ENCODE results near the gene CSNK1D.

CSNK1D gene

DNA sequence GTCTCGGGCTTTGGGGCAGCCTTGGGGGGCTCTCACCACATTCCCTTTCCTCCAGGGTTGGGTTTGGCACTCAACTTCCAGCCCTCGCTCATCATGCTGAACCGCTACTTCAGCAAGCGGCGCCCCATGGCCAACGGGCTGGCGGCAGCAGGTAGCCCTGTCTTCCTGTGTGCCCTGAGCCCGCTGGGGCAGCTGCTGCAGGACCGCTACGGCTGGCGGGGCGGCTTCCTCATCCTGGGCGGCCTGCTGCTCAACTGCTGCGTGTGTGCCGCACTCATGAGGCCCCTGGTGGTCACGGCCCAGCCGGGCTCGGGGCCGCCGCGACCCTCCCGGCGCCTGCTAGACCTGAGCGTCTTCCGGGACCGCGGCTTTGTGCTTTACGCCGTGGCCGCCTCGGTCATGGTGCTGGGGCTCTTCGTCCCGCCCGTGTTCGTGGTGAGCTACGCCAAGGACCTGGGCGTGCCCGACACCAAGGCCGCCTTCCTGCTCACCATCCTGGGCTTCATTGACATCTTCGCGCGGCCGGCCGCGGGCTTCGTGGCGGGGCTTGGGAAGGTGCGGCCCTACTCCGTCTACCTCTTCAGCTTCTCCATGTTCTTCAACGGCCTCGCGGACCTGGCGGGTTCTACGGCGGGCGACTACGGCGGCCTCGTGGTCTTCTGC is 36.3 kb downstream of the CSNK1D start:
- DNase-seq = no peak

DNA sequence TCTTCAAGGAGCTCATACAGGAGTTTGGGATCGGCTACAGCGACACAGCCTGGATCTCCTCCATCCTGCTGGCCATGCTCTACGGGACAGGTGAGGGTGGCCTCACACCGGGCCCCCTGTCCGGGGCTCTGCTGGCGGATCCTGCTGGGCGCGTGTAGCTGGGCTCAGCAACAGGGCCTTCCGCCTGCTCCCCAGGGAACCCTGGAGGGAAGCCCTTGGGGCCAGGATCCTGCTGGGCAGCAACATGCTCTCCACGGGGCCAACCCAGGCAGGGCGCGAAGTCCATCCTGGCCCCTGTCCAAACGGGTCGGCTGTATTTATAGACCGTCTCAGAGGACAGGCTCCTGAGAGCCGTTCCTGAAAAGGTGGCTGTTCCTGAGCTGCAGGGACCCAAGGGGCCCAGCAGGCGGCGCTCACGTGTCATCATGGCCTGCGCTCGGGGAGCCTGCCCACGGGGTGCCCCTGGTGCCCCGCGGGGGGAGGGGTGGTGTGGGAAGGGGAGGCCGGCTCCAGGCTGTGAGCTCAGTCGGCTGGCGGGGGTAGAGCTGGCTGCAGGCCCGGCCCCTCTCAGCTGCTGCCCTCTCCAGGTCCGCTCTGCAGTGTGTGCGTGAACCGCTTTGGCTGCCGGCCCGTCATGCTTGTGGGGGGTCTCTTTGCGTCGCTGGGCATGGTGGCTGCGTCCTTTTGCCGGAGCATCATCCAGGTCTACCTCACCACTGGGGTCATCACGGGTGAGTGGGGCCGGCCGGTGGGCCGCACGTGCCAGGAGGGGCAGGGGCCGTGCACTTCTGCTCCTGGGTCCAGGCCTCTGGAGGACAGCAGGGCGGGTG is 37.1 kb downstream of the CSNK1D start:
- DNase-seq = no peak

DNA sequence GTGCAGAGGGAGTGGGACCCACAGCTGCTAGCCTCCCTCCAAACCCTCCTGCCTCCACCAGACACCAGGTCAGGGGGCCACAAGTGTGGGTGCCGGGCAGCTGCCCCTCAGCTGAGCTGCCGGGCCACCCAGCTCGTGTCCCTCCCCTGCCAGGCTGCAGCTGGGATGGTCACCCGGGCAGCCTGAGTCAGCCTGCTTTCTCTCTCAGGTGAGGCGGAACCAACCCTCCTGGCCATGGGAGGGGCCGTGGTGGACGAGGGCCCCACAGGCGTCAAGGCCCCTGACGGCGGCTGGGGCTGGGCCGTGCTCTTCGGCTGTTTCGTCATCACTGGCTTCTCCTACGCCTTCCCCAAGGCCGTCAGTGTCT is 37.7 kb downstream of the CSNK1D start:
- no peak for DNase-seq

DNA sequence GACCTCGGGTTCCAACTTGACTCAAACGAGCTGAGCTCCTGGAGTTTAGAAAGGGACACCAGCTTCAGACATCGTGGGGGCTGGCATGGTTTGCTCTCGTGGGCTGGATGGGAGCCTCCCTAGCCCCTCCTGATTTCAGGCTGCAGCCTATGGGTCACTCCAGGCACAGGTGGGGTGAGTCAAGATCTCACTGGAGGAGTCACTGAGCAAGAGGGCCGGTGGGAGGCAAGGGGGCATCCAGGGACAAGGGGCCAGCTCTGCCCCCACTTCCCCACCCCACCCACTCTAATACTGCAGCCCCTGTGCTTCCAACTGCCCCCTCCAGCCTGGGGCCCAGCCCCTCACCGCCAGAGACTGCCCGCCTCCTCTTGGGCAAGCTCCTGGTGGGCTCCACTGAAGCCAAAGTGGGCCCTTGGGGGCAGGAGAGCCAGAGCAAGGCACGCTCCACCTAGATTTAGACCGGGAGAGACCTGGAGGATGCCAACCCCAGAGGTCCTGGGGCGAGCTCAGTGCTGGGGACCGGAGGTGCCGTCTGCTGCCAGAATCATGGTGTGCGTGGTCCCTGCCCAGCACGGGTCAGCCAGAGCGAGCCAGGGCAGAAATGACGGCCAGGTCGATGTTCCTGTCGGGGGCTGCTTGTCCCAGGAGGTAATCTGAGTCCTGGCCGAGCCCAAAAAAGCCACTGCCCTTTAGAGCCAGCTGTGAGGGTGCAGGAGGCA is 38.3 kb downstream of the CSNK1D start:
- DNase-seq = no peak

DNA sequence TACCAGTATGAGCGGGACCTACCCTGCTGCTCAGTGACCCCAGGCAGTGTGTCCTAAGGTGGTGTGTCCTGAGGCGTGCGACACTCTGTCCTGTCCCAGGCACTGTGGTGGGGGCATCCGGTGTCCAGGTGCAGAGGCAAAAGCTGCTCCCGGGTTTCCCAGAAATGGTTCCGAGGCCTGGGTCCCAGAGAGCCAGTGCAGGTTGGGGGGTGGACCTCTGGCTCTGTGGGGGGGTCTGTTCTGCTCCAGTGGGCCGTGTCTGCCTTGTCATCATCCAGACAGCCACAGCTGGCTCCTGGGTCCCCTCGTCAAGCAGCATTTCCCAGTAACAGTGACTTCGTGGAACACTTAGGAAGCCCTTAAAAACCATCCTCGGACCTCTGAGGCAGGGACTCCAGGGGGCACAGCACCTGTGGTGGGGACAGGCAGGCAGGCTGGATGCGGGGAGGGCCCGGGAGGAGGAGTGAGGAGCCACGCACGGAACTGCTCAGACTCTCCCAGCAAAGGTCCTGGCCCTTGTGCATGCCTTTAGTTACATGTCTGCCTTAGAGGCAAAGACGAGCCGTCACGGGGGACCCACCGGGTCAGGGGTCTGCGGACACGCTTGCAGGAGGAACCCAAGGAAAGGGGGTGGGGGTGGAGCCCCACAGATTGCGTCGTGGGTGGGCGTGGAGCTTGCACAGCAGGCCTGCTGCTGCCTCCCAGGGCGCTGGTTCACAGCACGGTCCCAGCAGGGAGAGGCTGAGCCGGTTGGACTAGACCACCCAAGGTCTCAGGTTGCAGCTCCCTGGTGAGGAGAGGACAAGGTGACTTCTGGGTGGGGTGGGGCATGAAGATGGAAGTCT is 39.1 kb downstream of the CSNK1D start:
- DNase-seq = no peak

DNA sequence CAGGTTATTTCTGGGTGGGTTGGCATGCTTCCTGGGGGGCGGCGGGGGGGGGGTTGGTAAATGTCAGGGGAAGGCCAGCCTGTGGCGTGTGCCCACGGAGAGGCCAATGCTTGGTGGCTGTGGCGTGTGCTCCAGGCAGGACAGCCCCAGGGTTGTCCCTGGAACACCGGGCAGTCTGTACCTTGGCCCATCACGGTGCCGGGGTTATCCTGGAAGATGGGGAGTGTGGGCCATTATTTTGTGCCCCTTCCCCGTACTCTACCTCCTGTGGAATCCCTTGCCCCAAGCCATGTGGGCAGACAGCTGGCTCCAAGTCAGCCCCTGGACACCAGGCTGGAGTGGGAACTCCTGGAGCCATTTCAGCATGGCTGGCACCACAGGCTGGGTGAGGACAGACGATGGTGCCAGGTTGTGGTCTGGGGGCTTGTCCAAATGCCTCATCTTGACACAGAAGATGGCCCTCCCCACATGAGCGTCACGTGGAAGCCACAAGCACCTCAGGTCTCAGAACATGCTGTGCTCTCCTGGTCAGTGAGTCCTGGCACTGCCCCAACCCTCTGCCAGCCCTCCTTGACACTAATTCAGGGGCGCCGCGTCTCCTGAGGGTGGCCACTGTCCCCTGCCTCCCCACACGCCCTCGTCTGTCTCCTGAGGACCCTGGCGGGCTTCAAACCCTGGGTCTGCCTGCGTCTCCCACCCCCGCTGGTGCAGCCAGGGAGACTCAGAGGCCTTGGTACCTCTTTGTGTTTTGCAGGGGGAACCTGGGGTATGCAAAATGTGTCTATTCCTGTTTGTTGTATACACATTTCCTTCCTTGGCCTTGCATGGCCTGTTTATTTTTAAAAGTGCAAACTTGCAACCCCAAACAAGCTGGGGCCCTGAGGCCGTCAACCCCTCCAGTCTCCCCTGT is 40.4 kb downstream of the CSNK1D start:
- no peak for DNase-seq

DNA sequence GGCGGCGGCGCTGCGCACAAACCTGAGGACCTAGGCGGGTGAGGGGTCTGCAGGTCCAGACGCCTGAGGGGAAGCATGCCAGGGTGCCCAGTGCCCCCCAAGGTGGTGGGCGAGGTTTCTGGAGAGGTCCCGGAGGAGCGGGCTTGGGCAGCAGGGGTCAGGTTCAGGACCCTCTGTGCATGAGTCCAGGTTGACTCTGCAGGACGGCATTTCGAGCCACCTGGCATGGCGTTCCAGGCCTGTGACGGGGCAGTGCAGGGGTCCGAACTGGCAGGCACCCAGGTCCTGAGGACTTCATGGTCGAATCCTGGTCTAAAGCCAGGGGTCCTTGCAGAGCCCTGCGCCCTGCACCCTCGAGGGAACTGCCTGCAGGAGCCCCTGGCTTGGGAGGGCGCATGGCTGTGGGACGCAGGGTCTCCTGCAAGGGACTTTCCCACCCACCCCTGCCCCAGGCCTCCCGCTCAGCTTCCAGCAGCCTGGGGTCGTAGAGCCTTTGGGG is 41.1 kb downstream of the CSNK1D start:
- no peak for DNase-seq

DNA sequence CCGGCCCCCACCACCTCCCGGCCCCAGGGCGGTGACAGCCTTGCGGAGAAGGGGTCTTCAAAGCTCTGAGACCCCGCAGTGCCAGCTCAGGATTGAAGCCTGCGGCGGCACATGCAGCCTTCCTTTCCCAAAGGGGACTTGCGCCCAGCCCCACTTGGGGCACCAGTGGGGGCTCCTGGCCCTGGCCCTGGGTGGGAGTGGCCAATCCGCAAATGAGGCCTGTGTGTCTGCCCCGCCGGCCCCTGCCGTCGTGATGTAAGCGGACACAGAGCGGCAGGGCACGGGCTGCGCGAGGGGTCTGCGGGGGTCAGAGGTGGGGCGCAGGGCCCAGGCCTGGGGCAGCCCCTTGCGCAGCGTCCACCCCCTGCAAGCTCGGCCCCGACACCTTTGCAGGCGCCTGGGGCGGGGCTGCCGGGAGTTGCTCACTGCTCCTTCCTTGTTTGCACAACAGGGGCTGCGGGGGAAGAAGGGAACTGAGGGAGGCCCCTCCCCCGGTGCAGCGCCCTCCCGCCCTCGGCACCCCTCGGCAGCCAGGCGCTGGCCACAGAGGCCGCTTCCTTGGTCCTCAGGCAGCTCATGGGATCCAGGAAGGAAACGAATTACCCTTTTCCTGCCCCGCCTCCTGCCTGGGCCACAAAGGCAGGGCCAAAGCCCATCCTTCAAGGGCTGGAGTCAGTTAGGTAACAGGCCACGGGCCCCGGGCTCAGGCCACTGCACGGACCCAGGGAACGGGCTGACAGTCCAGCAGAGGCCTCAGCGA is 41.8 kb downstream of the CSNK1D start:
- DNase-seq = no peak

DNA sequence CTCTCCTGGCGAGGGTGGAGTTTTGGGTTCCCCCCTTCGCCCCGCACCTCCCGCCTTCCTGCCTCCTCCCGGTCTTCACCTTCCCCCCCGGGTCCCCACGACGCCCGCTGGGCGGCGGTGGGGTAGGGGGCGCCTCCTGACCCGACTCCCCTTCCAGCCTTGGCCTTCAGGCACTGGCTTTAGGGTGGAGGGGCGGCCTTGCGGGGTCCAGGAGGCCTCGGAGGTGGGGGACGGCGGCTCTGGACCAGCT is 42.3 kb downstream of the CSNK1D start:
- no peak for DNase-seq

DNA sequence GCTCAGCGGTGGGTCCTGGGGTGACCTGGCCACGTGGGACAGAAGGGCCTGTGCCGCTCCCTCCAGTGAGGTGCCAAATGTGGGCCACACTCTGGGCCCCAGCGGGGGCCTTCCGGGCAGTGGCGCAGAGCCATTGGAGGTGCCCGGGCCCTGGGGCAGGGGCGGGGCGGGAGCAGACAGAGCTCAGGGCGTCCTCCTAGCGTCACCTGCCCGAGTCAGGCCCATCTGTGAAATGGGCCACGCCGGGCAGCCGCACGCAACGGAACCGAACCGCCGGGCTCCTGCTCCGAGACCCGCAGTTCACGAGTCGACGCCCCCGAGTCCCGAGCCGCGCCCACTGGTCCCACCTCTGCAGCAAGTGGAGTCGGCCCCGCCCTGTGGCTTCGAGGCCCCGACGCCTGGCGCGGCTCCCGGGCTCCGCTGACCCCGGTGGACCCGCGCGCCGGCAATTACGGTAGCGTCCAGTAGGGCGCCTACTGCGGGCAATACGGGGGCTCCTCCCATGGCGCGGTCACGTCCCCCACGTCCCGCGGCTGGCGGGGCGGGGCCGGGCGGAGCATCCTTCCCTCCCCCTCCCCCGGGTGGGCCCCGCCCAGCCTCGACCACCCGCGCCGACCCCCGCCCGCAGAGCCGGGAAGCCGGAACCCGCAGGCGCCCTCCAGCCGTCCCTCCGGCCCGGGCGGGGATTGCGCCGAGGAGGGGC is 42.7 kb downstream of the CSNK1D start:
- DNase-seq = no peak

DNA sequence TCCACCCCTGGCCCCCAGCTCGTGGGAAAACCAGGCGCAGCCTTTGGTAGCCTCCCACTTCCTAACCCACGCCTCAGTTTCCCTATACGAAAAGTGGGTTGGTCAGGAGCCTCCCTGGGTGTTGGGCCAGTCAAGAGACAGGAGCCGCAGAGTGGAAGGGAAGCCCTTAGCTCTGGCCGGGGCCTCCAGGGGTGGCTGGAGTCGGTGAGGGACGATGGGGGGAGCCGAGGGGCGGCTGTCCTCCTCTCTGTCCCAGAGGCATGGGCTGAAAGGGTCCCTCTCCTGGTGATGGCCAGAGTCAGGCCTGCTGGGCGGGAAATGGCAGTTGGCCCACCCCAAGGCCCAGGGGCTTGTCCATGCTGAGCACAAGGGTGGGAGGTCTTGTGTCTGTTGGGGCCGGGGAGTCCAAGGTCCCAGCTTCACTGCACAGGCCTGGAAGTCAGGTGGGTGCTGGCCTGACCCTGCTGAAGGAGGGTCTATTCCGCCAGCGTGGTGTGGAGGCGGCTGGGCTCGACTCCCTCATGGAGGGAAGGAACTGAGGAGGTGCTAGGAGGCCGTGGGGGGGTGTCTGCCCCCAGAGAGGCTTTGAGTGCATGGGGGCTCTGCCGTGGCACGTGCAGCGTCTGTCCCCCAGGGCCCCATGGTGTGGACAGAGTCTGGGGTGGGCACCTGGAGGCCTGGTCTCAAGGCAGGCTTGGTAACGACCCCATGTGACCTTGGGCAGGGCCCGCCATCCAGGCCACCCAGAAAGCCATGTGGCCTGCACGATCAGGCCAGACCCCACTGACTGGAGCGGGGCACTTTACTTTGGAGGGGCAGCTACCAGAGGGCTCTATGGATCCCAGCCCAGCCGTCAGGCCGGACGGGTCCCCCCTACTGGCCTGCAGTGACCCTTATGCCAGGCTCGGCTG is 43.5 kb downstream of the CSNK1D start:
- DNase-seq = no peak

DNA sequence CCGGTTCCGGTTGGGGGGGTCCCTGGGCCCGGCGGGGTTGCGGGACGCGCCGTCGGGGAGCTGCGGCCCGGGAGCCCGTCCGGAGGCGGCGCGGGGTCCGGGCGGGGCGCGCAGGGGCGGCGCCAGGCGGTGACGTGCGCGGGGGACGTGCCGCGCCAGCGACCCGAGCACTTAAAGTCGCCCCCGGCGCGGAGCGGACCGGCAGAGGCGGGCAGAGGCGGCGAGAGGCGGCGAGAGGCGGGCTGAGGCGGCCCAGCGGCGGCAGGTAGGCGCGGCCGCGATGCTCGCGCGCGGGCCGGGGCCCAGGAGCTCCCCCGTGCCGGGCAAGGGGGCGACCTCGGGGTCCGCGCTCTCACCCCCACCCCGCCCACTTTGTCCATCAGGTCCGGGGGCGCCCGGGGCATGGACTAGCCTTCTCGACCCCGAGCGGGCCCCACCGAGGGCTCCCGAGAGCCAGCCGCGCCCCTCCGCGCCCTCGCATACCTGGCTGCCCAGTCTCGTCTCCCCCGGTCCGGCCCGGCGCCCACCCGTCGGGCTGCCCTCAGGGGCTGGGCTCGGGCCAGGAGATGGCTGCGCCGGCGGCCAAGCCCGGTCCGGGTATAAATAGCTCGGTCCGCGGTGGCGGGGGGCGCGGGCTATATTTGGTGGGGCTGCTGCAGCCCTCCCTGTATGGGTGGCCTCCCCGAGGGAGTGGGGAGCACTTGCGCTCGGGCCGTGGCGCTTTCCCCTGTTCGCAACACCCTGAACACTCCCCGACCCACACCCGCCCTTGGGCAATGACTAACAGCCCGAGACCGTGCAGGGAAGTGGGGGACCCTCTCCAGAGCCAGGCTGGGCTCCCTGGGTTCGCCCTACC is 44.4 kb downstream of the CSNK1D start, which contains the start of gene SLC16A3:
Gene SLC16A3, plus strand, starts transcription at position 201 of the 856 bp plus-strand sequence. CDS start 6,967 bp downstream, outside the sequence.
- DNase-seq = peak; percentile 42

DNA sequence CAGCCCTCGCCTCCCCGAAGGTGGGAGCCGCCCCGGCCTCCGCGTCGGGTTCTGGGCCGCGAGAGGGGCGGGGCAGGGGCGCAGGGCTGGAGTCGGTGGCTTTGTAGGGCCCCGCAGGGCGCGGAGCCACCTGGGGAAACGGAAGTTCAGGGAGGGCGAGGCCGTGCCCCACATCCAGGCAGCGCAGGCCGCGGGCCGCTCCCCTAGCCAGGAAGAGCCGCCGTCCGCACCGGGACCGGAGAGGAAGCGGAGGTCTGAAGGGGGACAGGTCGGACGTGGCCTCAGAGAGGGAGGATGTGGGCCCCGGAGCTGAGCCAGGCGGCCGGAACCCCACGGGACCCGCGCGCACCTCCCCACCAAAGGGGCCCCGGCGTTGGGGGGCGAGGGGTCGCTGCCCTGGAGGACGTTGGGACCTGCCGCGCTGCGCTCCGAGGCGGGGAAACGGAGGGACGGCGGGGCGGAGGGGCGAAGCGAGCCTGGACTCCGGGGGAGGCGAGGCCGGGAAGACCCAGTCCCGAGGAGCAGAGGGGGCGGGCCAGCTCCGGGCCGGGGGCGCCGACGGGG is 45.1 kb downstream of the CSNK1D start:
- DNase-seq = no peak

DNA sequence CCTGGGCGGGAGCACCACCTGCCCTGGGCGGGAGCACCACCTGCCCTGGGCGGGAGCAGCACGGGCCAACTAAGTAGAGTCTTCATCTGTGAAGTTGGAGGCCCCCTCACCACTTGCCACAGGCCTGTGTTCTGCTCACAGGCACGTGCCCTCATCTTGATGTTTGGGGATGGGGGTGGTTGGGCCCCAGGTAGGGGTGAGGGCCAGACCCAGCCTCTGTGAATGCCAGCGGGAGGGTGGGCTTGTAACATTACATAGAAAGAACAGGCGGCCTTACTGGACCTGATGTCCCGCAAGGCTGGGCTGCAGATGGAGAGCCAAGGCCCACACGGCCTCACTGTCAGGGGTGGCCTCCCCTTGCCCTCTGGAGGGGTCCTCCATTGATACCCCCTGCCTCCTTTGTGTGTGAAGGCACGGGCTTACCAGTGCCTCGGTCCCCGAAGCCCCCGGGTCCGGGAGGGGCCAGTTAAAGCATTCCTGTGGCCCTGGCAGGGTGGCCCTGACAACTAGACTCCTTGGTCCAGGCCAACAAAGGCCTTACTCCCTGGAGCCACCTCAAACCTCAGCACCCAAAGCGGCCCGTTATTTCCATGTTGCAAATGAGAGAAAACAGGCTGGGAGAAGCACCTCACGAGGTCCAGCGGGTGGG is 45.7 kb downstream of the CSNK1D start:
- DNase-seq = no peak

DNA sequence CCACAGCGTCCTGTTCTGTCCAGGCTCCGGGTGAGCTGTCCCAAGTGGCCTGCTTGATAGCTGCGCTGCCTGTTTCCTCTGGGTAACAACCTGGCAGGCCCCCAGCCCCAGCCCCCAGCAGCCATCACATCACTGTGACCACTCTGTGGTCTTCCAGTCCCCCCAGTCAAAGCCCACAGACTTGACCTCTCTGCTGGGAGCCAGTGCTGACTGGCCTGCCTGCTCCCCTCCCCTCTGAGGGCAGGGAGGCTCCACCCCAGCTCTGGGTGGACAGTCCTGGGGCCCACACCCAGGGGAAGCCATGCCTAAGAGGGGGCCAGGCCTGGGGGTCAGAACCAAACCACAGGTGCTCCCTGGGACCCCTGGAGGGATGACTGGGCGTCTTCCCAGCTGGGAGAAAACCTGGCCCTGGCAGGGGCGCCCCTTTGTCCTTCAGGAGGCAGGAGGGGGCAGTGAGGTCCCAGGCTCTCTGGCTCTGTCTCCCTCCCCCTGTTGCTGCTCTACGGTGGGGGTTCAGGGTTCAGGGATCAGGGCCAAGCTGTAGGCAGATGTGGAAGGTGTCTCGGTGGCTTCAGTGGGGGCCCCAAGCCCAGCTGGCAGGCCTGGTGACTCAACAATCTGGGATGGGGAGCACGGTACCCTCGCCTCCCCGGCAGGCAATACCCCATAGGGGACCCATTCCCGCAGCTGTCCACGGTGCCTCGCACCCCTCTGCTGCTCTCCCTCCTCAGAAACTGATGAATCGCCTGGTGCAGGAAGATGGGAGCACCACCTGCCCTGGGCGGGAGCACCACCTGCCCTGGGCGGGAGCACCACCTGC is 46.5 kb downstream of the CSNK1D start:
- no peak for DNase-seq

DNA sequence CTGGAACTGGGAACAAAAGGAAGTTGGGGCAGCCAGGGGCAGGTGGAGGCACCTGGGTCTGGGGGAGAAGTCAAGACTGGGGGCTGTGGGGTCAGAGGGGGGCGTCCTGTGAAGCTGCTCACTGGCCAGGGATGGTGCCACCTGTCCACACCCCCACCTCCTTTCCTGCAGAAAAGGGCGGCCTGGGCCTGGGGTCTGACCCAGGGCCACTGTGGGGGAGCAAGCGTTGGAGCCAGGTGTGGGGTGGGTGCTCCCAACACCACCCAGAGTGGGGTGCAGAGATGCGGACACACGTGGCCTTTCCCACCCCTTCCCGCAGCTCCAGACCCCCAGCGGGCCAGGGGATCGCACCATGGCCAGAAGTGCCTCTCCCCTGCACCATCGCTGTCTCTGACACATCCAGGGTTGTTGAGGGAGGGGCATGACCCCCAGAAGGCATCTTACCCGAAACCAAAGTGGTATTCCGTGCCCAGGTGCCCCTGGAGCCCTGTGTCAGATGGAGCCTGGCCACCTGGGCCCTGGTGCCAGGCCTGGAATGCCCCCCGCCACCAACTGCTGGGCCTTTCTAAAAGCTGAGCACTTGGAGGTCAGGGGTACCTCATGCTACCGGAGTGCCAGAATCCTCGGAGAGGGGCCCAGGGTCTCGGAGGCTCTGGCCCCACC is 47.2 kb downstream of the CSNK1D start:
- DNase-seq = no peak

All from NCI-H2227 treated with DMSO at 0.1 percent for 48 hours (cell line).